ENCODE results near the gene VRK1. TPM values are rescaled to one million over a fixed set of nuclear protein-coding genes. Genes with fewer than 3 reads are reported as not detected.

Gene VRK1
- polyA plus RNA-seq, 1 experiment = 3.7 TPM

DNA sequence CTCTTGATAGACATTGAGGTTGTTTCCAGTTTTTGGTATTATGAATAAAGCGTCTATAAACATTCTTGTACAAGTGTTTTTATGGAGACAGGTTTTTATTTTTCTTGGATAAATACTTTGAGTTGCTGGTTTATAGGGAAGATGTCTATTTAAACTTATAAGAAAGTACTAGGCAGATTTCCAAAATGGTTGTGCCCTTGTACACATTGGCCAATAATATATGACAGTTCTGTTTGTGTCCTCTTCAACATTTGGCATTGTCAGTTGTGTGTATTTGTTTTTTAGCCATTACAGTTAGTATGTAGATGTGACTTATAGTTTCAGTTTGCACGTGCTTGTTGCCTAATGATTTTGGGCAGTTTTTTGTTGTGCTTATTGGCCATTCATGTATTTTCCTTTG lies 42.1 kb downstream of the VRK1 start:
- Histone ChIP-seq H3K27me3 (ENCODE audit: control insufficient read depth, insufficient read depth, low read length) (no peaks in the 10 kb centered on the region), H3K36me3 (ENCODE audit: control insufficient read depth, insufficient read depth, low read length) (no peaks in the 10 kb centered on the region), H3K4me3 (ENCODE audit: low read depth, low read length) (no peak overlapping the region)
- ChIA-PET CTCF (no interaction called here), POLR2A (no interaction called here)
- TF ChIP-seq, protein P1, sequence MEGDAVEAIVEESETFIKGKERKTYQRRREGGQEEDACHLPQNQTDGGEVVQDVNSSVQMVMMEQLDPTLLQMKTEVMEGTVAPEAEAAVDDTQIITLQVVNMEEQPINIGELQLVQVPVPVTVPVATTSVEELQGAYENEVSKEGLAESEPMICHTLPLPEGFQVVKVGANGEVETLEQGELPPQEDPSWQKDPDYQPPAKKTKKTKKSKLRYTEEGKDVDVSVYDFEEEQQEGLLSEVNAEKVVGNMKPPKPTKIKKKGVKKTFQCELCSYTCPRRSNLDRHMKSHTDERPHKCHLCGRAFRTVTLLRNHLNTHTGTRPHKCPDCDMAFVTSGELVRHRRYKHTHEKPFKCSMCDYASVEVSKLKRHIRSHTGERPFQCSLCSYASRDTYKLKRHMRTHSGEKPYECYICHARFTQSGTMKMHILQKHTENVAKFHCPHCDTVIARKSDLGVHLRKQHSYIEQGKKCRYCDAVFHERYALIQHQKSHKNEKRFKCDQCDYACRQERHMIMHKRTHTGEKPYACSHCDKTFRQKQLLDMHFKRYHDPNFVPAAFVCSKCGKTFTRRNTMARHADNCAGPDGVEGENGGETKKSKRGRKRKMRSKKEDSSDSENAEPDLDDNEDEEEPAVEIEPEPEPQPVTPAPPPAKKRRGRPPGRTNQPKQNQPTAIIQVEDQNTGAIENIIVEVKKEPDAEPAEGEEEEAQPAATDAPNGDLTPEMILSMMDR (IDR thresholded peaks at IDR 0.05; ENCODE audit: insufficient read depth, low read depth, low read length) = no peak
- DNase-seq (ENCODE audit: low read depth) = no peak

DNA sequence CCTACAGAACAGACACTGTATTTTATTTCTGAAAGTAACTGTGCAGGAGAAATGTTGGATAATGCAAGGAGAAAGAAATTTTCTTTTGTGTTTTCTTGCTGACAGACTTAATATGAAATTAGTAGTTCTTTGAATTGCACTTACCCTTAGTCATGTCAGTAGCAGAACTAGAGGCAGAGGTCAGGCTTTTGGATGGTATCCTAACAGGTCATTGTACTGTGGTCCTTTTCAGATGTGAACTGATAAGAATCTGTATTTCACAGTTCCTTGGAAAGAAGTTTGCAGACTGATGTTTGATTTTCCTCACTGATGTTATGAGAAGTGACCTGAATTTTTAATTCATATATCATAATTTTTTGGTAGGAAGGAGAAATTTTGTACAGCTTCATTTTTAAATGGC lies 46.0 kb downstream of the VRK1 start:
- CTCF ChIA-PET = interaction anchor here (2.2 kb wide), 1 partner anchor 10 kb away, joined by 16 read pairs; no protein-coding TSS in a partner anchor
- no peak for DNase-seq (ENCODE audit: low read depth)
- Histone ChIP-seq H3K36me3 (ENCODE audit: control insufficient read depth, insufficient read depth, low read length) (no peaks in the 10 kb centered on the region), H3K4me3 (ENCODE audit: low read depth, low read length) (no peak overlapping the region), H3K27me3 (ENCODE audit: control insufficient read depth, insufficient read depth, low read length) (no peaks in the 10 kb centered on the region)
- TF ChIP-seq, protein P1 (IDR thresholded peaks at IDR 0.05; ENCODE audit: insufficient read depth, low read depth, low read length) = no peak
- POLR2A ChIA-PET = no interaction called here

DNA sequence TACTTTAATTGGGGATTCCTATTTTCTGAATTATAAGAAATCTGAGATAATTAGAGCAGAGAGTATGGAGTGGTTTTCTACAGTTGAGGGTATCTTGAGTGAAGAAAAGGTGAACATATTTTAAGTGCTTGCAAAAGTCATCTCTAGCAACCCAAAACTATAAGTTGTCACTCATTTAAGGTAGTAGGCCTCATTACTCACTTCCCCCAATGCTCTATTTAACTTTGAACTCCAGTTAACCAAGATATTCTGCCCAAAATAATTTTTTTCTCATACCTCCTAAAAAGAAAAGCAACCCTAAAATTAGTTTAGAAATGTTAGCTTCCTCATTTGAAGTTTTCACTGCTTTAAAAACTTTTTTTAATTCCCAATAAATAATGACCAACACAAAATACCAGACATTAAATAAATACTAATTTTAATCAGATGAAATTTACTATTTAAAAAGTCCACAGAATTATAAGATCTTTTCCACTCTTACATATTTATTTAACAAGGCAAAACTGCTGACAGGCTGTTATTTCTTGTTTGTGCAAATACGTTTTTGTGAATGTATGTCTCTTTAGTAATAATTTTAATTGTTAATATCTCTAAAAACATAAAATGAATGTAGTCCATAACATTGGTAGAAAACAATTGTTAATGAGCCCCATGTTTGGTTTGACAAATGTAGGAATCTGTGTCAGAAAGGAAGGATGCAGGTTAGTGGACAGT lies 47.8 kb downstream of the VRK1 start:
- ChIA-PET CTCF (interaction anchor here (0.7 kb wide), 1 partner anchor 43 kb away, joined by 3 read pairs; no protein-coding TSS in a partner anchor), POLR2A (no interaction called here)
- no peak overlapping the region for H3K4me3 ChIP-seq (ENCODE audit: low read depth, low read length)
- no peak for DNase-seq (ENCODE audit: low read depth)
- H3K36me3 ChIP-seq (ENCODE audit: control insufficient read depth, insufficient read depth, low read length) = no peaks in the 10 kb centered on the region
- H3K27me3 ChIP-seq (ENCODE audit: control insufficient read depth, insufficient read depth, low read length) = no peaks in the 10 kb centered on the region
- TF ChIP-seq, protein P1 (IDR thresholded peaks at IDR 0.05; ENCODE audit: insufficient read depth, low read depth, low read length) = no peak

- ChIA-PET POLR2A (no interaction called here), CTCF (no interaction called here)
- TF ChIP-seq, protein P1 (IDR thresholded peaks at IDR 0.05; ENCODE audit: insufficient read depth, low read depth, low read length) = no peak
- no peak for DNase-seq (ENCODE audit: low read depth)
- Histone ChIP-seq H3K4me3 (ENCODE audit: low read depth, low read length) (no peak overlapping the region), H3K27me3 (ENCODE audit: control insufficient read depth, insufficient read depth, low read length) (no peaks in the 10 kb centered on the region), H3K36me3 (ENCODE audit: control insufficient read depth, insufficient read depth, low read length) (no peaks in the 10 kb centered on the region)
These were observed 50.3 kb downstream of the VRK1 start for GRCh38 chr14:96847451-96847850.

- CTCF ChIA-PET = no interaction called here
- H3K36me3 ChIP-seq (ENCODE audit: control insufficient read depth, insufficient read depth, low read length) = no peaks in the 10 kb centered on the region
- H3K4me3 ChIP-seq (ENCODE audit: low read depth, low read length) = no peak overlapping the region
- no peaks in the 10 kb centered on the region for H3K27me3 ChIP-seq (ENCODE audit: control insufficient read depth, insufficient read depth, low read length)
- TF ChIP-seq, protein P1 (IDR thresholded peaks at IDR 0.05; ENCODE audit: insufficient read depth, low read depth, low read length) = no peak
- POLR2A ChIA-PET = no interaction called here
- DNase-seq (ENCODE audit: low read depth) = no peak
These were observed 50.8 kb downstream of the VRK1 start for GRCh38 chr14:96848011-96848410.

Measured in BJ (cell line).